Epidermal melanocyte (primary cell): ENCODE data around the gene MSTO1.
"Not testable (repeated sequence)": the region's sequence is repeated elsewhere in the genome, so short reads cannot be mapped to it uniquely, and the experiment has no call there.

Experiments used
- DNase-seq: peaks from one replicate; pipeline ENCODE4 v3.0.0; 2011; ENCODE audit warnings: low spot score; ENCODE audit not compliant: insufficient read length

MSTO1 gene

DNA sequence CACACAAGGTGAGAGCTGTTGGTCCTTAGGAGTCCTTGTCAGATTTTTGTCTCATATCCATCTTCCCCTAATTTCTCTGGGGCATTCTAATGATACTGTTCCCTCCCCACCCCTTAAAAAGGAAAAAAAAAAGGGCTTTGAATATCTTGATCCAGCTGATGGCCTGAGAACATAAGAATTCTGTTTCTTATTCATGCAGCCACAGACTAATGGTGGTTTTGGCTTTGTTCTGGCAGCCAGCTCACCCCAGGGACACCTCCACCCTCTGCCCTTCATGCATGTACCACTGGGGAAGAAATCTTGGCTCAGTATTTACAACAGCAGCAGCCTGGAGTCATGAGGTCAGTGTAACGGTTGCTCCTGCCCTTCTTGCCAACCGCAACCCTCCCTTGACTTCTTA lies 3.2 kb downstream of the MSTO1 start:
- not testable (repeated sequence) for DNase-seq

DNA sequence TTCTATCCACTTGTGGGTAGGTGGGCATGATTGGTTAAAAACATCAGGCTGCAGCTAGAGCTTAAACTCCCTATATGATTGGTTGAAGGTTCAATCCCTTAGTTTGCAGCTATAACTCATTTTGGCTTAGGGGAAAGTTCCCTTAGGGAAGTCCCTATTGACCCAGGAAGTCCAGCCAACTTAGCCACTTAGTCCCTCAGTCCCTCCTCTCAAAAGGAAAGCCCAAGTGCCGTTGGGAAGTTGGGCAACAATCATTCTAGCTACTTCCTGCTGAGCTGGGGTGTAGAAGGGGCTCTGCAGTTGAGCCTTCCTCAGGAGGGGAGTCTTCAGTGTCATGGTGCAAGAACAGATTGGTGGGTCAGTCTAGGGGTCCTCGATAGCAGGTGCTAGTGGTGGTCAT lies 12.2 kb downstream of the MSTO1 start:
- DNase-seq: no peak

DNA sequence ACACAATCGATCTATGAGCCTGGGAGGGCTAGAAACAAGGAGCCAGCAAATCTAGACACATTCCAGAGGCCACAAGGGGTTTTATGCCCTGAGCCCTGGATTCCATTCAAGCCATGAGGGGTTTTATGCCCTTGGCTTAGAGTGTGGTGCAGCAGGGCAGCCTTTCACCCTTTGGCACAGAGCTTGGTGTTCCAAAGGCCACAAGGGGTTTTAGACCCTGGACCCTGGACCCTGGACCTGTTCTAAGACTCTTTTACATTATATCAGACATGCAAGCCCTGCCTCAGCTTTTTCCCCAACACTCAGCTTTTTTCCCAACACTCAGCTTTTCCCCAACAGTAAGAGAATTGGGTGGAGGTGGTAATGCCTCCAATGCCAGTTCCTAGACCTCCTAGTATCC lies 13.3 kb downstream of the MSTO1 start:
- no peak for DNase-seq

DNA sequence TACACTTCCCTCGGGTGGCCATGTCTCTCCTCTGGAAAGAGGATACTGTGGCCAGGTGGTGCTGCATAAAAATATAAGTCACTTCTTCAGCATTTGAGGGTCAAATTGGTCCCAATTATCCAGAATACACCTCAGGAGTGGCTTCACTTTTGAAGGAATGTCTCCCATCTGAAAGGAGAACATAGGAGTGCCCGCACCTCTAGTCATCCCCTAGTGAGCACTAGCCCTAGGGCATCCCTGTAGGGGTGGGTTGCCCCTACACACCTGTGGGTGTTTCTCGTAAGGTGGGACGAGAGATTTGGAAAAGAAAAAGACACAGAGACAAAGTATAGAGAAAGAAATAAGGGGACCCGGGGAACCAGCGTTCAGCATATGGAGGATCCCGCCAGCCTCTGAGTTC lies 16.4 kb downstream of the MSTO1 start:
- not testable (repeated sequence) for DNase-seq

DNA sequence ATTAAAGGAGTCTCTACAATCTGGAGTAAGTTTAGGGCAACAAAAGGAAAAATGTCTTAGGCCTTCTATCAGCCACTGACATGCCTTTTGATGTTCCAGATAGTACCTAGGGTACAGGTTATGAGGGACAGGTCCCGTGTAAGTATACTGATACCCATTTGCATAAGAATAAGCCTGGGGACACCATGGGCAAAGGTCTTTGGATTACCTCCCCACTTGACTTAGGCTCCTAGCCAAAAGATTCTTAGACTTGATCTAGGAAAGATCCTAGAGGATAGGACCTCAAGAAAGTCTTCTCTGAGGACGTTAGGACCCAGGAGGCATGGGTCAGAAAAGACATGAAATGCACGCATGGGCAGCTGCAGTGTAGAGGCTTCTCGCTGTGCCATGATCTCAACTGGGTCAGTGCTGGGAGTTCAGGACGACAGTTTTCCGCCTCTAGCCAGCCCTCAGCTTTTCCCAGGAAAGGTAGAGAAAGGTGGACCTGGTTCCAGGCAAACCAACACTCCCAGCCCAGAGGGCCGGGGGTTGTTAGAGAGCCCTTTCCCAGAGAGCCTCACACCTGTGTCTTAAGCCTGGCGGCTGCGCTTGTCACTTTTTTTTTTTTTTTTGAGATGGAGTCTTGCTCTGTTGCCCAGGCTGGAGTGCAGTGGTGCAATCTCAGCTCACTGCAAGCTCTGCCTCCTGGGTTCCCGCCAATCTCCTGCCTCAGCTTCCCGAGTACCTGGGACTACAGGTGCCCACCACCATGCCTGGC lies 26.6 kb downstream of the MSTO1 start:
- no peak for DNase-seq

DNA sequence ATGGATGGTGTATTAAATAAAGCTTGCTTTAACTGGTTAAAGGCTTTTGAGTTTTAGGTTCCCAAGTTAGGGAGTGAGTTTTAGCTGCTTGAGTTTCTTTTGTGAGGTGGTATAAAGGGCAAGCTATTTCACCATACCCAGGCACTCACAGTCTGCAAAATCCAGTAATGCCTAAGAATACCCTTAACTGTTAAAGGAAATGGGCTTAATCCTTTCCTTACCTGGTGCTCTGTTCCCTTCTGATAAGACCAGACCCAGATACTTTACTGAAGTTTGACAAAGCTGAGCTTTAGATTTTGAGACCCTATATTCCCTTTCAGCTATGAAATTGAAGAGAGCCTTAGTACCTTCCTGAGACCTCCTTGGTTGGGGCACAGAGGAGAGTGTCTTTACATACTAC lies 30.3 kb downstream of the MSTO1 start:
- DNase-seq: no peak

DNA sequence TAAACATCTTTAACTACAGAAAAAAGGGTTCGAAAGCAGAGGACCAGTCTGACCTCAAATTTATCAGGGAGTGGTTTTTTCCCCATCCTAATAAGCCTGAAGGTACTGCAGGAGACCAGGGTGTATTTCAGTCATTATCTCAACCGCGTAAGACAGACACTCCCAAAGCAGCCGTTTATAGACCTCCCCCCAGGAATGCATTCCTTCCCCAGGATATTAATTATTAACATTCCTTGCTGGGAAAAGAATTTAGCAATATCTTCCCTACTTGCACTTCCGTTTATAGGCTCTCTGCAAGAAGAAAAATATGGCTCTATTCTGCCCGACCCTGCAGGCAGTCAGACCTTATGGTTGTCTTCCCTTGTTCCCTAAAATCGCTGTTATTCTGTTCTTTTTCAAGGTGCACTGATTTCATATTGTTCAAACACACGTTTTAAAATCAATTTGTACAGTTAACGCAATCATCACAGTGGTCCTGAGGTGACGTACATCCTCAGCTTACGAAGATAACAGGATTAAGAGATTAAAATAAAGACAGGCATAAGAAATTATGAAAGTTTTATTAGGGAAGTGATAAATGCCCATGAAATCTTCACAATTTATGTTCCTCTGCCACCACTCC lies 32.7 kb downstream of the MSTO1 start:
- DNase-seq: not testable (repeated sequence)

DNA sequence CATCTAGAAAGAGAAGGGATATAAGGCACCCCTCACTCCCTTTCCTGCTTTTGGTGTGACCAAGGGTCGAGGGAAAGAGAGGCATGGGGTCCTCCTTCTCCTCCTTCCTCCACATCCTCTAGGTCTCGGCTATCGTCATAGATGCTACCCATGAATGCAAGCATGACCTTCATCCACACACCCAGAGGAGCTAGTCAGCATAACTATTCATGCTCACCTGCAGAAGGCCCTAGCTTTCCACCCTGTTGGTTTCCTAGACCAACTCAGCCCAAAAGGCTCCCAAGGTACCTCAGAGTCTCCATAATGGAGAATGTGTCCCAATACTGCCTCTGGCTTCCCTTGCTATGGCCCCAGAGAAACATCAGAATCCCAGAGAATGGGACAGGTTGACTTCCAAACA lies 33.2 kb downstream of the MSTO1 start:
- DNase-seq: no peak

DNA sequence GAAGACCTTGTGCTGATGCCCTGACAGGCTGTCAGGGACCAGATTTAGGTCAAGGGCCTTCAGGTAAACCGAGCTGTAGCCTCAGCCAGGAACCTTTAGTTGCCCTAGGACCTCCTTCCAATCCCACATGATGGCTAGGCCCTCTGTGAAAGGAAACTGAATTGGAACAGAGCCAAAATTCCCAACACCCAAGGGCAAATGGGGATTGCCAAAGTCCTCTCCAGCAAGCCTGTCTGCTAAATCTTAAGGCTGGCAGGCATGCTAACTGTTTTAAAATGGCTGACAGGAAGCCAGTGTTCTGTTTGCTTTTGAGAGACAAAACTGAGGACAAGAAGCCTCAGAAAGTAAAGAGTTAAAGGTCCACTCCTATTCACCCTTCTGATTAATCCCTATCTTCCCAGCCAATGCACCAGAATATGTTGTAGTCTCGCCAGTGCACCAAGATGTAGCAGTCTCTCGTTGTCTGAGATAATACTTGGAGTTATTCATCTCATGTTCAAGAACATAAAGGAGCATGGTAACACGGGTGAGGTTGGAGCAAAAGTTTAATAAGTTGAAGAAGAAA lies 35.1 kb downstream of the MSTO1 start:
- DNase-seq: no peak

DNA sequence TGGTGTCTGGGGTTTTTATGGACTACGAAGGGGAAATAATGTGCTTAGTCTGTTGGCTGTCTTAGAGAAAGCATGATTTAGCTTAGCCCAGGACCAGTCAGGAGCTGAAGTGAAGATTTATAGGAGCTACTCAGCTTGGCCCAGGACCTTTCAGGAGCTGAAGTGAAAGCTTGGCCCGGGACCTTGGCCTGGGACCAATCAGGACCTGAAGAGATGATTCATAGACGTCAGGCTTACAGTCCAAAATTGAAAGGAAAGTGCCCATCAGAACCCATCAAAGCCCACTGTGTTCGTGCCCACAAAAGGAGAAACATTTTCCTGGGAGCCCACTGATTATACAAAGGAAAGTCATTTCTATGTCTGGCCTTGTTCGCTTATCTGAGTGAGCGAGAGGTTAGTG lies 35.6 kb downstream of the MSTO1 start:
- no peak for DNase-seq

DNA sequence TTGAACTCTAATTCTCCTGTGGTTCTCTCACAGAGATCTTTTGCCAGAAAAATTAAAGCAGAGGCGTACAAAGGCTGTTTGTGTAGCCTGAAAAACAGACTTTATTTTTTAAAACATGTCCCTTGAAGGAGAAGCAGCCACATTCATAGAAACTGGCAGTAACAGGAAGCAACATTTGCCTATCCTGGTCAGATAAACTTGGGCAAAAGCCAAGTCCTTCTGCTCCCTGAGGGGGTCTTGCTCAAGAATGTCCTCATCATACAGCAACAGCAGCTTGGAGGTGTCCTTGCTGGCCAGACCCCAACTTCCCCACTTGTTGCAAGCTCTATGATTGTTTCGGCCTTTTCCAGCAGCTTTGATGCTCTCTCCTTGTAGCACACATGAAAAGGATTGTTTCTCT lies 36.3 kb downstream of the MSTO1 start:
- DNase-seq: no peak

DNA sequence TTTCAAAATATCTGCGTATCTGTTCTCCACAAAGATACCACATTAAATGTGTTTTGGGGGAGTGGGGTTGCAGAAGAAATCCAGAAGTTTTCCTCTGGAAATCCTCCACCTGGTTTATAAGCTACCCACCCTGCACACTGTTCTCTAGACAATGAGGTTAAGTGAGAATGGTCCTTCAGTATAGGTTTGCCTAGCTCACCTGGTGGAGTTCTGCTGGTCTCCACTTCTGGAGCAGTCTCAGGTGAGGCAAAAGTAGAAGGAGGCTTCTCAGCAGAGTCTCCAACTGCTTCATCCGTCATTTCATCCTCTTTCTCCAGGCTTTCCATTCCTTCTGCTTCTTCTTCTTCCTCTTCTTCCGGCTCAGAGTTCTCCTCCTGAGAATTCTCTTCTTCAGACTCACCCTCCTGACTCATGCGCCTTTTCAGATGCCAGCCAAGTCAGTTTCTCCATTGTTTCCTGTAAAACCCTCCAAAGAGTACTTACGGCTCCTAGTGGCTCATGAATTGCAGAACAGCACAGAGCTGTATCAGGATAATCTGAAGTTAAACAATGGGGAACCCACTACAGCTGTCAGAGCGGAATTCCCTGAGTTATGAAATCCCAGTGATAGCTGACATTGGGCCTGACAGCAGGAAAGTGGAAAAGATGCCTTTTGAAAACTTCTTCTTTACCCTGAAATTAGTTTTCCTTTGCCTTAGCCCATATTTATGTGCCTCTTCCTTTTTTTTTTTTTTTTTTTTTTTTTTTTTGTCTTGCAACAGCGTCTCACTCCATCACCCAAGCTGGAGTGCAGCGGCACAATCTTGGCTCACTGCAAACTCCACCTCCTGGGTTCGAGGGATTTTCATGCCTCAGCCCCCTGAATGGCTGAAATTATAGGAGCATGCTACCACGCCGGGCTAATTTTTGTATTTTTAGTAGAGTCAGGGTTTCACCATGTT lies 38.5 kb downstream of the MSTO1 start:
- DNase-seq: peak; percentile 62

DNA sequence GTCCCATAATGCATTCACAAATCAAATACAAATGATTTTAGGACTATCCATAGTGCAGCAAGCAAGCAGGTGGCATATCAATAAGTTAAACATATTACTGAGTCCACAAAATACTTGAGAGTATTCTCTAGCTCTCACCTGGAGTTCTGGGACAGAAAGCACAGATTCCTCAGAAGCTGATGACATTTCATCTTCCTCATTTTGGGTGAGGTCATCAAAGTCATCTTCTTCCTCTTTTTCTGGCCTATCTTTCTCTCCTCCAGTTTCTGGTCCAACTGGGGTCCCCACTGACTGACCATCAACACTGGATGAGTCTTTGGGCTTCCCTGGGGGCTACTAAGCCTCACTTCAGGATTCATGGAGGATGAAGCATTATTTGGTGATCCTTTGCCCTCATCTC lies 39.7 kb downstream of the MSTO1 start:
- no peak for DNase-seq

DNA sequence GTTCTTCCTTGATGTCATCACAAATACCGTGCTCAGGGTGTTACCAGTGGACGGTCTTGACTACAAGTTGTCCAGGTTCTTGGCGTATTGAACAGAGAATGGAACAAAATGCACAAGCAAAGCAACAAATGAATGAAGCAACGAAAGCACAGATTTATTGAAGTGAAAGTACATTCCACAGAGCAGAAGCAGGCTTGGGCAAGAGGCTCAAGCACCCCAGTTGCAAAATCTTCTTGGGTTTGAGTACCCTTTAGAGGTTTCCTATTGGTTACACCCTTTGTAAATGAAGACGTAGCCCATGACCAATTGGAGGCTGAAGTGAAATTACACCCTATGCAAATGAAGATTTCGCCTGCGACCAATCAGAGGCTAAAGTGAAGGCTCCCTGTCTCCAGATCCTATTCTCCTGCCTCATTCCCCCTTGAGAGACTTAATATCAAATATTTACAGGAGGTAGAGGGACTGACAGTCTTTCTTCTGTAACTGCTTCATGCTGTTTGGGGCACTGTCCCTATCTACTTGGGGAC lies 40.3 kb downstream of the MSTO1 start:
- no peak for DNase-seq

DNA sequence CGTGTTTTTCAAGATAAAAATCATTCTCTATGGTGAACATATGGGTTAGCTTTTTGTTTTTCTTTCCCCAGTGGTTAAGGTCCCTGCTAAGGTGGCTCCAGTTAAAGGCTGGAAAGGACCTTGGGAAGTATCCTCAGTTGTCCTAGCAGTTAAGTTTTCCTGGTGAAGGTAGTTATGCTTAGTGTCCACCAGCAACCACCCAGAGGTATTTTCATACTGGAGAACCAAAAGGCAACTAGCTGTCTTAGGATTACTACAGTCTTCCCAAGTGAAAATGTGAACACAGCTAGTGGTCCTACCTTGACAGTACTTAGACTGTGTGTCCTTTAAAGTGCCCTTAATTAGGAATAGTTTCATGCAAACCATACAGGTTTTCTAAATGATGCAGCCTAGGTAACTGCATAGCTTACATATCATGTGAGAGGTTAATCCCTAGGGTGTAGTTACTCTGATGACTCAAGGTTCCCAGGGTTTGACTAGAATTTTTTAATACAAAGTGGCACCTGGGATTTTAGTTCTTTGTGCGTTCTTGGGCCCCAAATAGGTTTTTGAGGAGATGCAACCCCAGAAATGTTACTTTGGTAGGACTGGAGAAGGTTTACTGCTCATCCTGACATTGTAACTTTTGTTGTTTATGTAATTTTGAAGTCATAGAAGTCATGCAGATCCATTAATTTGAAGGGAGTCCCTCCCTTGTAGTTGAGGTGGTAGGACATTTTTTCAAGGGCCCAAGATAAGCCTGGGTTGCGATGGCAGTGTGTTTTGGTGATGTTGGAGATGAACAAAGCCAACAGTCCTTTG lies 42.0 kb downstream of the MSTO1 start:
- DNase-seq: no peak

DNA sequence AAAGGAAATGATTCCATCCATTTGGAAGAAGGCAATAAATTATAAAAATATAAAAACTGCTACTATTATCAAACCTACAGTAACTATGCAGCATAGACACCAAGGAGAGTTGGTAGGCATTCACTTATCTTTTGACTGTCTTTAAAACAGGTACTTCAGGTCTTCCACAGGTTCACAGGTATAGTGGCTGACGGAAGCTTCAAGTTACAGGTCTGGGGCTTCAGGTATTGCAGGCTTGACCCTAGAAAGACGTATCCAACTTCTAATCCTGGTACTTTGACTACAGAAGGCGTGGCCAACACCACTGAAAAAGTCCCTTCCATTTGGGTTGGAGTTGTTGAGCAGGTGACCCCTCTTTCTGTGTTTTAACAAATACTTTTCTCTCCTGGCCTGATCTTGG lies 42.9 kb downstream of the MSTO1 start:
- DNase-seq: no peak

DNA sequence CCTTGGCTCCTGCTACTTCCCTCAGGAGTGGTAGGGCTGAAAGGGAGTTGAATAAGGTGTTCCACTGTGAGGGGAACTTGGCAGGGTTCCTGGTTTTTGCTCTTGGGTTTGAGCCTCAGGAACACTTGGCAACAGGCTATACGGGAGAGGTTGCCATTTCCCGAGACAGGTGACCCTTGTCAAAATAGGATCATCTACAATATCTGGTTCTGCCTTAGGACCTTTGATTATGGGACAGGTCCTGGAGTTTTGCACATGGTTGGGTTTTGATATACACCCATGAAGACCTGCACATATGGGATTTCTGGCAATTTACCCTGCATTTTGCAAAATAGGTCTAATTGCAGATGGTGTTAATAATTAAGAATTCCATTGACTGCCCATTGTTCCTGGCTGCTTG lies 47.4 kb downstream of the MSTO1 start:
- no peak for DNase-seq

DNA sequence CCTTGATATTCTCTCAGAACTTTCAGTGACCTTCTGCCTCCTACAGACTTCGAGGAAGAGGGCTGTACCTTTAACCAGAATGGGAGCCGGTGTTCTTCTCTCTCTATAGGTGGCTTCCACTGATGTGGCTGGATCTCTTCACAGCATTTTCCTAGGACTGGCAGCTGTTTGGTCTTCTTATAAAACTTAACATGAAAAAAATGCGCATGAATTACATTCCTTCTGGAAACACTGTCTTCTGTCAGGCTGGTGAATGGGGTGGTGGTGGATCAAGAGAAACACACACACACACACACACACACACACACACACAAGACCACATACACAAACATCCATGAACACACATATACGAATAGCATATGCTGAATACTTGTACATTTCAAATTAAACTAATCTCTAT lies 51.2 kb downstream of the MSTO1 start:
- DNase-seq: not testable (repeated sequence)
